Activated gamma-delta T cell (primary cell): ENCODE results near the gene TYW3.

ENCODE experiments used
- DNase-seq: peaks from one replicate; lab custom pipeline; 2025; lab: John Stamatoyannopoulos, UW

The TYW3 gene

DNA sequence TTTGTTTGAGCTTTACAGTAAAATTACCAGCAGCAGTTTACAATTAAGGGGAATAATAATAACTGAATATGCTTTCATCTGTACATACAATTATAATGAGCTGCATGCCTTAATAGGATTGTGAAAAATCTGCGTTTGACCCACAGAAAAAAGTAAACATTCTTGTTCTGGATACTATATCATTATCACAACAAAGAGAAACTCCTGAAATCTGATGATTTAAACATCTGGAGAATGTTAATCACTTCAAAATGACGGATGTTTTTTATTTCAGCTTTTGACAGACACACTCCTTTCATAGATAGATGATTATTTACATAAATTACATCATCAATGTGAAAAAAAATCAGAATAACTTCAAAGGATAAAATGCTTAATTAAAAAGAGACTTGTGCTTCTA, 58.5 kb downstream of the TYW3 start:
- DNase-seq: no peak

GRCh38 chr1:74799119-74799657, 66.2 kb downstream of the TYW3 start:
- no peak for DNase-seq

- DNase-seq: no peak
These were observed 78.7 kb downstream of the TYW3 start for GRCh38 chr1:74811436-74812179.

- no peak for DNase-seq
These were observed 79.2 kb downstream of the TYW3 start for GRCh38 chr1:74812180-74812541.
